HG02610 (cell line): ENCODE data around the gene COPG1.
"Not testable (repeated sequence)": the region's sequence is repeated elsewhere in the genome, so short reads cannot be mapped to it uniquely, and the experiment has no call there.

Source experiments
- ATAC-seq: cut with Tn5 transposase; IDR thresholded peaks from one replicate; pipeline ENCODE4 v1.9.1; 2021; ENCODE audit warnings: mild to moderate bottlenecking, moderate library complexity; ENCODE audit not compliant: unreplicated experiment

Gene COPG1

DNA sequence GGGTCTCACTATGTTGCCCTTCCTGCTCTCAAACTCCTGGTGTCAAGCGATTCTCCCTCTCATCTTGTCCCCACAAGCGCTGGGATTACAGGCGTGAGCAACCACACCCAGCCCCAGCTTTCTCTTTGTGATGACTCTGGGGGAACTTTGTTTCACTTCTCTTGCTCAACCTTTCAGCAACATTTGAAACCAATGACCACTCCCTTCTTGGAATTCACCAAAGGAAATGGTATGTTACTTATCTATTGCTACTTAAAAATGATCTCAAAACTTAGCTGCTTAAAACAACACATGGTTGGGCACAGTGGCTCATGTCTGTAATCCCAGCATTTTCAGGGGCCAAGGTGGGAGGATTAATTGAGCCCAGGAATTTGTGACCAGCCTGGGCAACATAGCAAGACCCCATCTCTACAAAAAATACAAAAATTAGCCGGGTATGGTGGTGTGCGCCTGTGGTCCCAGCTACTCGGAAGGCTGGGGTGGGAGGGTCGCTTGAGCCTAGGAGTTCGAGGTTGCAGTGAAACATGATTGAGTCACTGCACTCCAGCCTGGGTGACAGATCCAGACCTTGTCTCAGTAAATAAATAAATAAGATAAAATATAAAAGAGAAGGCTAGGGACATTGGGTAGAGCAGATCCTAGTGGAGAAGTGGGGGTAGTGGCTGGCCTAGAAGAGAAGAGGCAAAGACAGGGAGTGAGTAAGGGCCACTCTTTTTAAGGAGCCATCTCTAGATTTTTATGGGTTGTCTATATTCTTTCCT lies 10.3 kb upstream of the COPG1 start:
- no peak for ATAC-seq

DNA sequence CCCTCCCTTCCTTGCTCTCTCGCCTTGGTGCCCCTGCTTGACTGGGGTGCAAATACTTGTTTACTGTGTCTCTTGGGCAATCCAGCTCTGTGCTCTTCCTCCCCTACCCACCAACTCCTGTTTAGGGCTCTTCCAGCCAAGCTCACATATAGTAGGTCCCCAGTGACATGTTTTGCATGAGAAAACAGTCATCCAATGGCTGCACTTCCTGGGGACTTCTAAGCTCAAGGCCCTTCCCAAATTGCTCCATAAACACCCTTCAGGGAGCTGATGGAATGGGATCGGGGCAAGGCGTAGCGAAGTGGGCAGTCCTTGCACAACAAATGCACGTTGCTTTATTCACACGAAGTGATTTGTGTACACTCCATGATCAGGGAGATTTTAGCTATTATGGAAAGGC lies 9.4 kb upstream of the COPG1 start:
- no peak for ATAC-seq

DNA sequence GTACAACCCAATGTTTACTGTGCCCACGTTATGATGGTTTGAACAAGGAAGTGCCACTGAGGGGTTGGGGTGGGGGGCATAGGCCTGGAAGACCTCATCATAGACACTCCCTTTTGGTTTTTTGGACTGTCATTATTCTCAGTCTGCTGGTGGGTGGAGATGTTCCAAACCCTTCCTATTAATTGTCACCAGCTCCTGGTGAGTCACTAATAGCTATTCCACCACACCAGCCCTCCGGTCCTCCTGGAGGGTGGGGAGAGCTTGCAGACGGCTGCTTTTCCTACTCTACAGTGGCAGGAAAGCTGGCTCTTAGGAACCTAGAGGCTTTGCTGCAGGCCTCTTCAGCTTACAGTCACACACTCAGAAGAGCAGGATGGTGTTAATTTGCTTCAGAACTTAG lies 9.0 kb upstream of the COPG1 start:
- no peak for ATAC-seq

DNA sequence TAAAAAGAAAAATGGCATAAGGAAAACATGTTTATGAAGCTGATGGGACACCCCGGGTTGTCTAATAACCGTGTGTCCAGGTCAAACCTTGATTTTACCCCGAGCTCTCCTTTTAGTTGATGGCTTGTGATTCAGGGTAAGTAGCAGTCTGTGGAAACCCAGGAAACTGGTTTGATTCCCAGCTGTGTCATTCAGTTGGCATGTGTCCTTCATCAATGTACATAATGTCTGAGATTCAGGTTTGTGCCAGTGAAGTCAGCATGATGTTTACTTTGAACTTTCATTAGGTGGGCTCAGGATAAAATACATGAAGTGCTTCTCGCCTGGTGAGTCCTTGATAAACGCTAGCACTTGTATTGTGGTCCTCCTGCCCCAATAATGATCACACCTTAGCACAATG lies 4.3 kb upstream of the COPG1 start:
- ATAC-seq: no peak

DNA sequence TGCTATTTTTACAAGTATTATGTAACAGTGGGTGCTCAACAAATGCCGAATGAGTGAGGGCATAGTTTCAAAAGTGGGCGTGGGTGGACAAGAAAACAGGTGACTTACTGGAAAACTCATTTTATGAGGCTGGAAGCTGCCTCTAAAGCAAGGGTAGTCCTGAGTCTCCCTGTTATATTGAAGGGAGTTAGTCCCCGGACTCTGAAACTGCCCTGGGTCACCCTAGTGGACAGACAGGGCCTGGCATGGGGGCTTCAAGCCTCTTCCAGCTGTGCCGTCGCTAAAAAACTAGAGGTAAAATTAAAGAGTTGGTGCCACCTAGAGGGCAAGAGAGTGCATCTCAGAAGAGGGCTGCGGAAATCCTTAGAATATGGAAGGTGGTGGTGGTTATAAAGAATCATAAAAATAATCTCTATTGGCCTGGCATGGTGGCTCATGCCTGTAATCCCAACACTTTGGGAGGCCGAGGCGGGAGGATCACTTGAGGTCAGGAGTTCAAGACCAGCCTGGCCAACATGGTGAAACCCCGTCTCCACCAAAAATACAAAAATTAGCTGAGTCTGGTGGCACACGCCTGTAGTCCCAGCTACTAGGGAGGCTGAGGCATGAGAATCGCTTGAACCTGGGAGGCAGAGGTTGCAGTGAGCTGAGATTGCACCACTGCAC lies 3.6 kb upstream of the COPG1 start:
- peak; percentile 55 for ATAC-seq

DNA sequence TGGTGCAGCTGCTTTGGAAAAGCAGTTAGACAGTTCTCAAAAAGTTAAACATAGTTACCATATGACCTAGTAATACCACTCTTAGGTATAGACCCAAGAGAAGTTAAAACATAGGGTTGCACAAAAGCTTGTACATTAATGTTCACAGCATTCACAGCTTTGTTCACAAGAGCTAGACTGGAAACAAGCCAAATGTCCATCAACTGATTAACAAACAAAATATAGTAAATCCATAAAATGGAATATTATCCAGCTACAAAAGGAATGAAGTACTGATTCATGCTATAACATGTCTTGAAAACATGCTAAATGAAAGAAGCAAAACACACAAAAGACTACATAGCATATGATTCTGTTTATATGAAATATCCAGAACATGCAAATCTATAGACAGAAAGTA lies 2.8 kb upstream of the COPG1 start:
- ATAC-seq: no peak

DNA sequence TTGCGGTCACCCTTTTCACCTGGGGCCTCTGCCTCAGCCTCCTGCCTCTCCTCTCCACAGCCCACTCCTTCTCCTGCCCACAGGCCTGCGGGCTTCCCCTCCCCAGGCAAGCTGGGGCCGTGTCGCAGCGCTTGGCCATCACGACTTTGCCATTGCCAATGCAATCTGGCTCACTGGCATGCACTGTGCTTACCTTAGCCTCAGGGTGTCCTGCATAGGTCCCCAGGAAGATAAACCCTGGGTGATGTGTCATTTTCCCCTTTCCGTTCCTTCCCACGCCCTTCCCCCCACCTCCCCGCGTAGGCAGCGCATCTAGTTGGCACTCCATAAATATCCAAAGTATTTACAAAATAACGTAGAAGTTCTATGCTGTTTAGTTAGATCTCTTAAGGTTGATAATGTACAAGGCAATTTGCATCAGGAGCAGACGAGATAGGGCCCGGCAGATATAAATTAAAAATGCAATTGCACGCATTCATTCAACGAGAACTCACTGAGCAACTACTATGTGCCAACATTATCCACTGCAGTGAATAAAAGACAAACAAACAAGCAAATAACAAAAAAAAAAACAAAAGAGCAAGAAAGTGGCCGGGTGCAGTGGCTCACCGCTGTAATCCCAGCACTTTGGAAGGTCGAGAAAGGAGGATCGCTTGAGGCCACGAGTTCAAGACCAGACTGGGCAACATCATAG lies 973 bp upstream of the COPG1 start:
- ATAC-seq: no peak

DNA sequence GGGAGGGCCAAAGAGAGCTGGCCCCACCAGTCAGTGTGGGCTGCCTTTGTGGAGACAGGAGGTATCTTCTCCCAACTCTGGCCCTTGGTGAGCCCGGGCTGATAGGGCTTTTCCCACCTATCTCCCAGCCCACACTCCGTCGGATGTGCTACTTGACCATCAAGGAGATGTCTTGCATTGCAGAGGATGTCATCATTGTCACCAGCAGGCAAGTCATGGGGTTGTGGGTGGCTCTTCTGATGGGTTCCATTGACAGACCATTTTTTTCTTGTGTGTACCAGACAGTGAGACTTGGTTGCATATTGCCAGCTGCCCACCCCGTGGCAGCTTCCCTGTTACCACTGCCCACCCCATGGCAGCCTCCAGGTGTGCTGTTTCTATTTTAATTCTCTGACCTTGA lies 3.3 kb downstream of the COPG1 start:
- ATAC-seq: no peak

DNA sequence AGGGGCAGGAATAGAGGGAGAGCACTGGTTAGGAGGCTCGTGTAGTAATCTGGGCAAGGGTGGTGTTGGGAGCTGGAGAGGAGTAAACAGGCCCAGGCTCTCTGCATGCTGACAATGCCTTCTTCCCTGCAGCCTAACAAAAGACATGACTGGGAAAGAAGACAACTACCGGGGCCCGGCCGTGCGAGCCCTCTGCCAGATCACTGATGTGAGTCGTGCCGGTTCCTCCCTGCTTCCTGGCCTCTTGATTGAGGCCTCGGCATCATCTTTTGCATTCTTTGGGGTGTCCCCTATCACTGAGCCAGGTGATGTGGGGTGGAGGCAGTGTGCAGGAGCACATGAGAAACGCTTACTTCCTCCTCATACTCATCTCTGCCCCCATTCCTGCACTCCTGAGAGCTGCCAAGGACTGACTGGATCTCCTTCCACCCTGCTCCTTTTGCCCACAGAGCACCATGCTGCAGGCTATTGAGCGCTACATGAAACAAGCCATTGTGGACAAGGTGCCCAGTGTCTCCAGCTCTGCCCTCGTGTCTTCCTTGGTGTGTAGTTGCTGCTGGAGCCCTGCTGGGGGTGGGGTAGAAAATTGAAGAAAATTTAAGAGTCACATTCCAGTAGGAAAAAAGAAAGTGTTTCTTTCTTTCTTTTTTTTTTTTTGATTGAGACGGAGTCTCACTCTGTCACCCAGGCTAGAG lies 5.3 kb downstream of the COPG1 start:
- ATAC-seq: no peak

DNA sequence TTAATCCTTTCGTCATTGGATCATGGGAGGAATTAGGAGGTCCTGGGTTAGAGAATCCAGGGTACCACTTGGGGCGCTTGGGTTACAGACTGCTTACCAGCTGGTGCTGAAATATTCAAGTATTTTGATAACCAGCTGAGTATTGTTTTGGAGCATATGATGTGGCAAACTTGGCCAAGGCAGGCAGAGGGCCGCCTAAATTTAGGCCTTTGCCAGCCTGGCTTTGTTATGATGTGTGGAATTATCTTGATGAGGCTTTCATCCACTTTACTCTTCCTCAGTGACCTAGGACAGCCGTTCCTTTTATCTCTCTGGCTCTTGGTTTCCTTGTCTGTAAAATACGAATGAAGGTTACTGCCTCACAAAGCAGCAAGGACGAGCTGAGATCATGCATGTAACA lies 6.9 kb downstream of the COPG1 start:
- ATAC-seq: no peak

DNA sequence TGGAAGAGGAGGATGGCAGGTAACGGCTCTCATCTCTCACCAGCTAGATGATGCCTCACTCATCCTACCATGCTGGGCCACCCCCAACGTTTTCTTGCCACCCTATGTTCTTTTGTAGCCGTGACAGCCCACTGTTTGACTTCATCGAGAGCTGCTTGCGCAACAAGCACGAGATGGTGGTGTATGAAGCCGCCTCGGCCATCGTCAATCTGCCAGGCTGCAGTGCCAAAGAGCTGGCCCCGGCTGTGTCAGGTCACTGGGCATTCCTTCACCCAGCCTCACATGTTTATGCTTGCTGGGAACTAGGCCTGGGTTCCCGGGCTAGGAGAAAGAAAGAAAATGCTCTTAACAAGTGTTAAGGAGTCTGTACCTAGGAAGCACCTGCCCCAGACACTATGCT lies 8.2 kb downstream of the COPG1 start:
- ATAC-seq: no peak

DNA sequence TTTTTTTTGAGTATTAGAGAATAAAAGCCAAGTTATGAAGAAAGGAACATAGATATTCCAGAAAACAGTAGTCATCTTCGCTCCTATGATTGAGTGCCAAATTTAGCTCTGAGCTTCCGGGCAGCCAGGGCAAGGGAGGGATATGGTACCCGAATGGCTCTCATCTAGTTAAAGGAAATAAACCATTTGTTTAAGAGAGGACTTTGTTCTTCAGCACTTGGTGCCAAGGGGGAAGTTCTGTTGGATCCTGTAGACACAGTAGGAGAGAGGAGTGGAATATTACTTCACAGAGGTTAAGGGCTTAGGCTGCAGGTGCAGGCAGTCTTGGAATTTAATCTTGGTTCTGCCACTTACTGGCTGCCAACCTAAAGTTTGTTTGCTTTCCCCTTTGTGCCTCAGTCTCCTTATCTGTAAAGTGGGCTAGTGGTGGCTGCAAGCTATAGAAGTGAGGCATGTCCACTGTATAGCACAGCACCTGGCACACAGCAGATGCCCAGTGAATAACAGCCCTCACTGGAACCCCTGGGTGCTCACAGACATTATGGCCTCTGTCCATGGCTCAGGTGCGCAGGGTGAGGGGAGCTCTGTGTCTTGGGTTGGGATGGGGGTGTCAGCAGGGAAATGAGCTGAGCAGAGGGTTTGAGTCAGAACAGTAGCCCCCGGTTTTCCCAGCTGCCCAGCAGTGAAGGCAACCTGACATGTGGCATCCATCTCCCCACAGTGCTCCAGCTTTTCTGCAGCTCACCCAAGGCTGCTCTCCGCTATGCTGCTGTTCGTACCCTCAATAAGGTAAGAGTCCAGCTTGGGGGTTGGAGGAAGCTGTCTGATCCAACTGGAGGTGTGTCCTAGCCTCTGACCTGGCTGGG lies 10.4 kb downstream of the COPG1 start:
- ATAC-seq: no peak

DNA sequence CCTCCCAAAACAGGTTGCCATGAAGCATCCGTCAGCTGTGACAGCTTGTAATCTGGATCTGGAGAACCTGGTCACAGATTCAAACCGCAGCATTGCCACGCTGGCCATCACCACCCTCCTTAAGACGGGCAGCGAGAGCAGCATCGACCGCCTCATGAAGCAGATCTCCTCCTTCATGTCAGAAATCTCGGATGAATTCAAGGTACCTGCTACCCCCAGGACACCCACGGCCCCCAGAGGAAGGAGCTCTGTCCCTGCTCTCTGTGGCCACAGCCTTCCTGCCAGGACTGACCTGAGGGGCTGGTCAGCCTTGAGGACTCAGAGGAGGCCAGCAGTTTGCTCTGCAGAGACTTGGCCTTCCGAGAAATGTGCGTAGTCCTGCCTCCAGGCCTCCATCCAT lies 11.2 kb downstream of the COPG1 start:
- ATAC-seq: no peak

DNA sequence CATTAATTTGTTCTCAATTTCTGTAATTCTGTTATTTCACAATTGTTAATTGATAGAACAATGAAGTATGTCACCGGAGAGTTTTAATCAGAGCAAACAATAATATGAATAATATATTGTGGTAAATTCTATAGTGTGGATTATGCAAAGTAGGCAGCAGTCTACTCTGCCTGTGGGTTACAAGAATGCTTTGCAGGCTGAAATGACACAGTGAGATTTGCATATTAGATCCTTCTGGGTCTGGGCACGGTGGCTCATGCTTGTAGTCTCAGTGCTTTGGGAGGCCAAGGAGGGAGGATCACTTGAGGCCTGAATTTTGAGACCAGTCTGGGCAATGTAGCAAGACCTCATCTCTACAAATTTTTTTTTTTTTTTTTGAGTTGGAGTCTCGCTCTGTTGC lies 12.5 kb downstream of the COPG1 start:
- no peak for ATAC-seq

DNA sequence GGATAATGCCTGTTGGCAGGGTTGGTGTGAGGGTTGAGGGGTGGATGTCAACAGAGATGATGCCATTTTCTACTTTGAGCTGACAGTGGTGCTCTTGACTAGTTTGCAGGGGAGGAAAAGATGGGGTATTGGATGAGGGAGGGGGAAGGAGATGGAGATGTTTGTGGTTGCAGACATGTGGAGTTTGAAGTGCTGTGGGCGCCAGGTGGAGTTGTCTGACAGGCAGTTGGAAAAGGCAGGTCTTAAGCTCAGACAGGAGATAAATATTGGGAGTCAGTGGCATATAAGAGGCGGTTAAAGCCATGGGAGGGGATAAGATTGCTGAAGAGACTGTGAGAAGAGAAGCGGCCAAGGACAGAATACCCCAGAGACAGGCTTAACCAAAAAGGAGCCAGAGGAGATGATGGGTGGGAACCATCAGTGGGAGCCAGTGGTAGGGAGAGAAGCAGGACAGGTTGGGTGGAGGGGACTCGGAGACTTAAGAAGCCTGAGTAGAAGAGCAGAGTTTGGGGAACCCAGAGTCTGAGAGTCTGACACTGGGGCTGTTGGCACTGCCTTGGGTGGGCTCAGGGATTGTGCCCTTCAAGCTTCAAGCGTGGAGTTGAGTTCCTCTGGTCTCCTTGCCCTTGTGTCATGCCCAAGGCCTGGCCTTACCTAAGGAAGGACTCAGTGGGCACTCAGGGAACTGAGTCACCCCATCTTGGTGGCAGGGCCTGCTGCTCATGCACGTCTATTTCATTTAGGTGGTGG lies 13.9 kb downstream of the COPG1 start:
- ATAC-seq: no peak

DNA sequence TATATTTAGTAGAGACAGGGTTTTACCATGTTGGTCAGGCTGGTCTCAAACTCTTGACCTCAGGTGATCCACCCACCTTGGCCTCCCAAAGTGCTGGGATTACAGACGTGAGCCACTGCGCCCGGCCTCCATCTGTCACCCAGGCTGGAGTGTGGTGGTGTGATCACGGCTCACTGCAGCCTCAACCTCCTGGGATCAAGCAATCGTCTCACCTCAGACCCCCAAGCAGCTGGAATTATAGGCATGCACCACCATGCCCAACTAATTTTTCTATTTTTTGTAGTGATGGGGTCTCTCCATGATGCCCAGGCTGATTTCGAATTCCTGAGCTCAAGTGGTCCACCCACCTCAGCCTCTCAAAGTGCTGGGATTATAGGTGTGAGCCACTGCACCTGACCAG lies 15.6 kb downstream of the COPG1 start:
- ATAC-seq: not testable (repeated sequence)

DNA sequence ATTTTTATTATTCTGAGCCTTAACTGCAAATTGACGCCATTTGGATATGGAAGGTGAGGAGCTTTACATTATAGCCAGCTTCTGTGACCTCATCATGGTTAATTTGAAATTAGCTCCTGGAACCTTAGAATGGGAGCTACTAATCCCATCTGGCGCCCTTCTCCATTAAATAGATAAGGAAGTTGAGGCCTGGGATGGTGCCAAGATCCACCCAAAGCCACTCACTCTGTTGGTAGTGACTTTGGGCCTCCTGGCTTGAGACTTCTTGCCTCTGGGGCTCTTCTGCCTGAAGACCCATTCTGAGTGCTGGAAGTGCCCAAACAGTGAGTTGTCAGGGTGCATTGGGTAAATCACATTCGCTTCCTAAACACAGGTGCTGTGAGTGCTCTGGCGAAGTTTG lies 17.2 kb downstream of the COPG1 start:
- no peak for ATAC-seq

DNA sequence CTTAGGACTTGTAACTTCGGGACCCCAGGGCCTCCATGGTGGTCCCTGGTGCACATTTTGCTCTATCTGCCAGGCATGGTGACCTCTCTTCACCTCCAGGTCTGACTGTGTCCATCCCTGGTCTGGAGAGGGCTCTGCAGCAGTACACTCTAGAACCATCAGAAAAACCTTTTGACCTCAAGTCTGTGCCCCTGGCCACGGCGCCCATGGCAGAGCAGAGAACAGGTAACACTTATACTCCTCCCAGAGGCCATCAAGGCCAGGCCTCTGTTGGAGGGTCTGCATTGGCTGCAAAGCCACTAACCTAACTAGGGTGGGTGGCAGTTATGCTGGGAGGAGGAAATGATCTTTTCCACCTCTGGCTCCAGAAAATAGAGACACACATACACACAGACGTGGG lies 19.0 kb downstream of the COPG1 start:
- ATAC-seq: no peak

DNA sequence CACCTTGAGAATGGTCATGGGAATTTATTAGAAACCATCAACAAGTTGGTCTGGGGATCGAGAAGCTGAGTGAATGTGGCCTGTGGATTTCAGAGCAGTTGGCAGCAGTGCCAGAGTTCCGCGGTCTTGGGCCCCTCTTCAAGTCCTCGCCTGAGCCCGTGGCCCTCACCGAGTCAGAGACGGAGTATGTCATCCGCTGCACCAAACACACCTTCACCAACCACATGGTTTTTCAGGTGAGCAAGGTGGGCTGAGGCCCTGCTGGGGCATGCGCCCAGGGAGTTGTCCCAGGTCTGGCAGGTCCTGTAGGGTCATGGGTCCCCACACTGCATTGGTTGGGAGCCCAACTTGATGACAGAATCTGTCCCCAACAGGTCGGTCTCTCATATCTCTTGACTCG lies 22.3 kb downstream of the COPG1 start:
- ATAC-seq: no peak

DNA sequence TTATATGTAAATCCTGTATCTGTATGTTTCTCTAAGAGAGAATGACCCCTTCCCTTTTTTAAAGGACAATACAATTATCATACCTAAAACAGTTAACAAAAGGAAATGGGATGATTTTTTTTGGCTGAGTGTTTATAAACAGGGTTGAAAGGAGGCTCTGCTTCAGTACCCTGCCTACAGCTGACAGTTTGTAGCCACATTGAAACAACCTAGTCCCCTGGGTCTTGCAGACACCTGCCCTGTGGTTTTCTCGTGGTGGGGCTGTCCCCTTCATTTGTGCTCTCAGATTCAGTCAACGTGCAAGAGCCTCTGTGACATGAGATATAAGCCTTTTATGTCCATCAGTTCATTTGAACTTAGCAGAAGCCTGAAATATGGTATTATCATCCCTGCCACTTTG lies 27.0 kb downstream of the COPG1 start:
- ATAC-seq: peak; percentile 87
